Right lobe of liver (tissue), 6 donors: ENCODE measurements around the gene CLEC16A. TPM values are rescaled to one million over a fixed set of nuclear protein-coding genes. Genes with fewer than 3 reads are reported as not detected.

Experiments
- ATAC-seq, 4 donors: fragments of 200-7000 bp; cut with Tn5 transposase; one replicate each; pipeline ENCODE4 v1.9.1; 2020; ENCODE audit warnings: mild to moderate bottlenecking in 4 of 4, moderate library complexity in 4 of 4
- DNase-seq, 3 donors: peaks; one replicate each; pipeline ENCODE4 v3.0.0-alpha.2; 2020
- H3K27ac ChIP-seq, 3 donors: fragments of 200-600 bp; one replicate each; pipeline ENCODE4 v1.8.0; 2022
- H3K27me3 ChIP-seq, 2 donors: fragments of 200-600 bp; one replicate each; pipeline ENCODE4 v1.8.0; 2022
- H3K36me3 ChIP-seq, 4 donors: fragments of 200-600 bp; sonication (generic) in 1 of 4; one replicate each; pipeline versions ENCODE4 v1.5.1 to v1.8.0; 2017 to 2022; ENCODE audit warnings: control low read depth in 1 of 4
- H3K4me1 ChIP-seq, 4 donors: fragments of 200-600 bp; sonication (generic) in 1 of 4; one replicate each; pipeline versions ENCODE4 v1.5.1 to v1.8.0; 2017 to 2022; ENCODE audit warnings: control low read depth in 1 of 4
- H3K4me3 ChIP-seq, 3 donors: fragments of 200-600 bp; one replicate each; pipeline ENCODE4 v1.8.0; 2022
- H3K9me3 ChIP-seq, 4 donors: fragments of 200-600 bp; sonication (generic) in 1 of 4; one replicate each; pipeline versions ENCODE4 v1.5.1 to v1.8.0; 2017 to 2022; ENCODE audit warnings: control low read depth in 1 of 4
- POLR2A ChIP-seq: fragments of 450-650 bp; IDR thresholded peaks from one replicate; pipeline ENCODE4 v1.6.1; 2017; ENCODE audit warnings: antibody characterized with exemption, mild to moderate bottlenecking
- WGBS: methylation state at CpG from one replicate; pipeline ENCODE4 v1.1.6; 2018; ENCODE audit warnings: low coverage, low lambda C conversion rate; ENCODE audit not compliant: insufficient coverage; ENCODE audit errors: missing lambda C conversion rate; 5-methylcytosine and 5-hydroxymethylcytosine counted together
- intact Hi-C, 2 donors: fragments of 100-400 bp; cut with DNase I; formaldehyde crosslinking; loops; one replicate each; pipeline versions ENCODE4 v1.11.2 to v1.14.1; 2022
- total RNA-seq, 6 experiments: library from RNA; depleted of rRNA in 2 of 6; stranded (reverse); fragments of >200 nt in 2 of 6; fragmentation: NEBNext Ultra II Directional in 3 of 6; extraction: Animal tissue kit (Norgen Biotek cat#: 25700) in 3 of 6; gene quantifications; one replicate each; pipeline versions ENCODE4 v1.1.0 to v1.2.4, GENCODE V29; 2016 to 2023
- TF ChIP-seq, protein P1 (sequence below), 4 donors: fragments of 200-600 bp in 3 of 4; fragments of 450-650 bp in 1 of 4; IDR thresholded peaks; one replicate each; pipeline versions ENCODE4 v1.5.1 to v1.8.0; 2016 to 2022; ENCODE audit warnings: antibody characterized with exemption in 4 of 4, mild to moderate bottlenecking in 2 of 4
- donor health status: DM: no; HTN: yes; CAD: no.
- donor health status: DM: no; HTN: no; CAD: no.
- donor health status: DM: no; HTN: no; CAD: no.
- donor health status: DM: no; HTN: yes; CAD: no.
- donor health status: DM: no; HTN: yes; CAD: no.

The CLEC16A gene
- total RNA-seq, 6 experiments from 2014 or later = 15.2 to 25.9 (median 19.8) TPM

DNA sequence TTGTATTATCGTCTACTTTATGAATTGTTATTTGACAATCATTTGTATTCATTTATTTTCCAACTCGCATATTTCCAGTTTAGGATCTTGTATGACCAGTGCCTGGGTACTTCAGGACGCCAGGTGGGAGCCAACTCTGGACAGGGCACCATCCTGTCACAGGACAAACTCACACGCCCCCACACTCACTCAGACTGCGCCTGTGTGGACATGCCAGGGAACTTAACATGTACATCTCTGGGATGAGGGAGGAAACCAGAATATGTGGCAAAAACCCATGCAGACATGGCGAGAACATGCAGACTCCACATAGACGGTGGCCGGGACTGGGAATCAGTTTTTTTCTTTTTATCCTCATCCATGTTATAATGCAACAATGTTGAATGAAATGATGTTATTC is 68.5 kb downstream of the CLEC16A start:
- no peaks in the 10 kb centered on the region for H3K27me3 ChIP-seq
- H3K9me3 ChIP-seq = no peaks in the 10 kb centered on the region
- intact Hi-C loops = no loop called here
- WGBS = 98% methylated on average over 8 of the region's 8 CpGs
- H3K27ac ChIP-seq = no peak overlapping the region
- DNase-seq = no peak
- no peaks in the 10 kb centered on the region for H3K36me3 ChIP-seq
- ATAC-seq = no peak
- no peaks in the 10 kb centered on the region for H3K4me1 ChIP-seq
- no peak overlapping the region for H3K4me3 ChIP-seq
- TF ChIP-seq POLR2A = no peak
- TF ChIP-seq, protein P1, sequence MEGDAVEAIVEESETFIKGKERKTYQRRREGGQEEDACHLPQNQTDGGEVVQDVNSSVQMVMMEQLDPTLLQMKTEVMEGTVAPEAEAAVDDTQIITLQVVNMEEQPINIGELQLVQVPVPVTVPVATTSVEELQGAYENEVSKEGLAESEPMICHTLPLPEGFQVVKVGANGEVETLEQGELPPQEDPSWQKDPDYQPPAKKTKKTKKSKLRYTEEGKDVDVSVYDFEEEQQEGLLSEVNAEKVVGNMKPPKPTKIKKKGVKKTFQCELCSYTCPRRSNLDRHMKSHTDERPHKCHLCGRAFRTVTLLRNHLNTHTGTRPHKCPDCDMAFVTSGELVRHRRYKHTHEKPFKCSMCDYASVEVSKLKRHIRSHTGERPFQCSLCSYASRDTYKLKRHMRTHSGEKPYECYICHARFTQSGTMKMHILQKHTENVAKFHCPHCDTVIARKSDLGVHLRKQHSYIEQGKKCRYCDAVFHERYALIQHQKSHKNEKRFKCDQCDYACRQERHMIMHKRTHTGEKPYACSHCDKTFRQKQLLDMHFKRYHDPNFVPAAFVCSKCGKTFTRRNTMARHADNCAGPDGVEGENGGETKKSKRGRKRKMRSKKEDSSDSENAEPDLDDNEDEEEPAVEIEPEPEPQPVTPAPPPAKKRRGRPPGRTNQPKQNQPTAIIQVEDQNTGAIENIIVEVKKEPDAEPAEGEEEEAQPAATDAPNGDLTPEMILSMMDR (IDR thresholded peaks at IDR 0.05) = no peak

DNA sequence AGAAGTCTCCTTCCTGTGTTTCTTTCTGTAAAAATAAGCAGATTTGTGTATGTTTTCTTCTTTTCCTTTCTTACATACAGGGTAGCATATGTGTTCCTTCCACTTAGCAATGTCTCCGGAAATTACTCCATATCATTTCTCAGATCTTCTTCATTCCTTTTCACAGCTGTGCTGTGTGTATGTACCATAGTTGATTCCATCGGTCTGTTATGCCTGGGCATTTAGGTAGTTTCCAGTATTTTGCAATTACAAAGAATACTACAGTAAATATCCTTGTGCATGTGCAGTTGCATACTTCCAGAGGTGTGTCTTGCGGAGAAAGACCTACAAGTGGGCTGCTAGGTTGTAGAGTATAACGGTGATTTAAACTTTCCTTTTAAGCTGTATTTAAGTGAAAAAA is 69.8 kb downstream of the CLEC16A start:
- Histone ChIP-seq H3K27me3 (no peaks in the 10 kb centered on the region), H3K9me3 (no peaks in the 10 kb centered on the region), H3K27ac (no peak overlapping the region), H3K4me3 (no peak overlapping the region), H3K4me1 (no peaks in the 10 kb centered on the region), H3K36me3 (no peaks in the 10 kb centered on the region)
- DNase-seq = no peak
- WGBS = 70% methylated on average over 4 of the region's 4 CpGs
- no peak for TF ChIP-seq POLR2A
- peak in 1 of 4 donors; percentile 38 for ATAC-seq
- intact Hi-C loops = no loop called here

DNA sequence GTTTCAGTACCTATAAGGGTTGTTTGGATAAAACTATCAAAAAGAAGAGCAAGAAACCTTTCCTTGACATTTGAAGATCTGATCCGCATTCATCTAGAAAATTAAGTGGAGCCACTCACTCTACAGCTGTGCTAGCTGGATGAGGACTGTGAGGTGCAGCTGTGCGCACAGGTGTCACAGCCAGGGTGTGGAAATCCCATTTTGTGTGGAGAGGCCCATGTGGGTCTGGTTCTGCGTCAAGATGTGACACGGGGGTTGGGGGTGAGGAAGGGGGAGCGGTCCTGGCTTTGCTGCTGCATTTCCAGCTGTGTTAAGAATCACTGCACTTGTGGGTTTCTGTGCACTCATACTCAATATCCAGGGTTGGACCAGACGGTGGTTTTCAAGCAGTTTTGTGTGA is 70.7 kb downstream of the CLEC16A start:
- H3K9me3 ChIP-seq = no peaks in the 10 kb centered on the region
- no peak overlapping the region for H3K27ac ChIP-seq
- no peak for DNase-seq
- 100% methylated on average over 1 of the region's 6 CpGs for WGBS
- no peak for TF ChIP-seq POLR2A
- TF ChIP-seq, protein P1 (IDR thresholded peaks at IDR 0.05) = no peak
- intact Hi-C loops = no loop called here
- H3K36me3 ChIP-seq = no peaks in the 10 kb centered on the region
- no peaks in the 10 kb centered on the region for H3K27me3 ChIP-seq
- no peak for ATAC-seq
- no peaks in the 10 kb centered on the region for H3K4me1 ChIP-seq
- no peak overlapping the region for H3K4me3 ChIP-seq

DNA sequence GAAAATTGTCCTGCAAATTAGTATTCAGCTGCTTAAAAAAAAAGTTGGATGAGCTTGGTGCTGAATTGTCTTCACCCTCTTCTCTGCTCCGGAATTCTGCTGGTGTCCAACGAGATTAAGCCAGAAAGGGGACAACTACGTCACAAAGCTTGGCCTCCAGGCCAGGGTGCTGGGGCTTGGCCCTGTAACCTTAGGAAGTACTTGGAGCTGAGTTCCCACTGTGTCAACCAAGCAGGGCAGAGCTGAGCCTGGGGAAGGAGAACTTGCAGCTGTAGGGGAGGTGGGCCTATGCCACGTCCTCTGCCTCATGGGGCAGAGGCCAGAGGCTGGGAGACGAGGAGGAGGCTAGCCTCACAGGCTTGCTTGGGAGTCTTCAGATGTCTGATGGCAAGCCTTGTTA is 71.2 kb downstream of the CLEC16A start:
- DNase-seq (no peak), ATAC-seq (no peak)
- Histone ChIP-seq H3K27ac (no peak overlapping the region), H3K27me3 (no peaks in the 10 kb centered on the region), H3K4me3 (no peak overlapping the region), H3K36me3 (no peaks in the 10 kb centered on the region), H3K4me1 (no peaks in the 10 kb centered on the region), H3K9me3 (no peaks in the 10 kb centered on the region)
- WGBS = 92% methylated on average over 2 of the region's 5 CpGs
- intact Hi-C loops = no loop called here
- TF ChIP-seq, protein P1 (IDR thresholded peaks at IDR 0.05) = no peak
- no peak for TF ChIP-seq POLR2A

DNA sequence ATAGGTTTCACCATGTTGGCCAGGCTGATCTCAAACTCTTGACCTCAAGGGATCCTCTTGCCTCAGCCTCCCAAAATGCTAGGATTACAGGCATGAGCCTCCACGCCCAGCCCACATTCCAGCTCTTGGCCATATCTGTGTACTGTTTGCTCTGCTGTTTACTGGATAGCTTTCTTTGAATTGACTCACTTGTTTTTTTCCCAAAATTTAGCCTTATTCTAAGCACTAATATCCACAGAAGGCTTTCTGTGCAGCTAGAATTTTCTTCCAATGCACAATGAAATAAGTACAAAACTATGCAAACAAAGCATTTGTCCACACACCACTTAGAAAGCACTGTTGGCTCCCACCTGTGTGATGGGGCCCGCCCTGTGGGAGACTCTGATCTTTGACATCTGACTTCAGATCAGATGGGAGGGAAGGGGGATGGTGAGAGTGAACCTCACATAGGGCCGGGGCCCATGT is 72.2 kb downstream of the CLEC16A start:
- Histone ChIP-seq H3K36me3 (no peaks in the 10 kb centered on the region), H3K9me3 (no peaks in the 10 kb centered on the region), H3K4me1 (no peaks in the 10 kb centered on the region), H3K4me3 (no peak overlapping the region), H3K27ac (no peak overlapping the region), H3K27me3 (no peaks in the 10 kb centered on the region)
- TF ChIP-seq, protein P1 (IDR thresholded peaks at IDR 0.05) = no peak
- no peak for TF ChIP-seq POLR2A
- no peak for ATAC-seq
- no peak for DNase-seq
- 83% methylated on average over 1 of the region's 3 CpGs for WGBS
- intact Hi-C loops = no loop called here
